Panc1 (cell line): ENCODE measurements around the gene DNAJC5G. TPM values are rescaled to one million over a fixed set of nuclear protein-coding genes. Genes with fewer than 3 reads are reported as not detected.

ENCODE experiments used
- ATAC-seq: fragments of 200-7000 bp; cut with Tn5 transposase; 2 replicates; pipeline ENCODE4 v1.9.1; 2020; ENCODE audit warnings: mild to moderate bottlenecking, moderate library complexity
- BruUV-seq: library from RNA; stranded (reverse); fragments of 400-500 nt; replicated peaks from 2 replicates; lab custom pipeline; 2021; lab: Mats Ljungman, UMichigan
- CTCF ChIA-PET: fragments of 300-600 bp; sonication (Branson Sonifier 250); formaldehyde crosslinking; loops from one replicate; lab custom pipeline; 2022; ENCODE audit warnings: antibody characterized with exemption; lab: Charles Lee
- POLR2A ChIA-PET: fragments of 300-600 bp; sonication (Branson Sonifier 250); formaldehyde crosslinking; loops from one replicate; lab custom pipeline; 2022; ENCODE audit warnings: antibody characterized with exemption; lab: Charles Lee
- DNase-seq: peaks from one replicate; pipeline ENCODE4 v3.0.0-alpha.2; 2010; ENCODE audit warnings: low read depth, low spot score
- H3K27ac ChIP-seq: 2 replicates; pipeline ENCODE4 v1.5.1; 2011; ENCODE audit warnings: mild to moderate bottlenecking, low read length, inconsistent platforms
- H3K27me3 ChIP-seq: fragments of 200-500 bp; sonication (Bioruptor generic); 2 replicates; pipeline ENCODE4 v1.6.0; 2014; ENCODE audit warnings: low read length, inconsistent platforms; ENCODE audit not compliant: control insufficient read depth, insufficient read depth
- H3K36me3 ChIP-seq: fragments of 200-500 bp; sonication (Bioruptor generic); 2 replicates; pipeline ENCODE4 v1.5.1; 2014; ENCODE audit warnings: inconsistent platforms, mild to moderate bottlenecking, low read length, moderate library complexity; ENCODE audit not compliant: control insufficient read depth, insufficient read depth
- H3K4me1 ChIP-seq: 2 replicates; pipeline ENCODE4 v1.5.1; 2011; ENCODE audit warnings: inconsistent platforms, mild to moderate bottlenecking, low read length, moderate library complexity; ENCODE audit not compliant: control insufficient read depth, insufficient read depth
- H3K4me3 ChIP-seq, 2 experiments: 2 replicates each; pipeline ENCODE4 v1.5.1; 2011 to 2012; ENCODE audit warnings: low read depth in 2 of 2, low read length in 2 of 2, mild to moderate bottlenecking in 2 of 2, inconsistent platforms in 1 of 2, moderate library complexity in 1 of 2
- H3K9me3 ChIP-seq: fragments of 200-500 bp; sonication (Bioruptor generic); 2 replicates; pipeline ENCODE4 v1.5.1; 2014; ENCODE audit warnings: low read depth, mild to moderate bottlenecking, inconsistent platforms, low read length, moderate library complexity; ENCODE audit not compliant: control insufficient read depth, insufficient read depth
- CTCF ChIP-seq: fragments of 450-650 bp; IDR thresholded peaks from 2 replicates; pipeline ENCODE4 v1.5.1; 2017; ENCODE audit warnings: mild to moderate bottlenecking
- POLR2AphosphoS5 ChIP-seq: IDR thresholded peaks from 2 replicates; pipeline ENCODE4 v1.6.1; 2012; ENCODE audit warnings: mild to moderate bottlenecking, low read depth, low read length, moderate library complexity
- SIN3A ChIP-seq: IDR thresholded peaks from 2 replicates; pipeline ENCODE4 v1.6.1; 2012; ENCODE audit warnings: low read depth, mild to moderate bottlenecking, low read length, moderate library complexity, borderline replicate concordance; ENCODE audit not compliant: insufficient read depth
- TCF7L2 ChIP-seq: IDR thresholded peaks from 2 replicates; pipeline ENCODE4 v1.6.1; 2011; ENCODE audit warnings: mild to moderate bottlenecking, low read depth, low read length, inconsistent platforms
- in situ Hi-C: cut with HindIII; loops from 2 replicates; pipeline ENCODE4 v1.10.0; 2016; ENCODE audit warnings: low sequenced_read_pairs, low pct_unique_long_range_greater_than_20kb
- intact Hi-C: fragments of 100-400 bp; cut with micrococcal nuclease; formaldehyde crosslinking; loops from one replicate; pipeline ENCODE4 v1.10.0; 2022; ENCODE audit not compliant: unreplicated experiment
- total RNA-seq: library from RNA; stranded (reverse); gene quantifications from one replicate; pipeline ENCODE4 v1.2.1, GENCODE V29; 2021; ENCODE audit not compliant: unreplicated experiment
- TF ChIP-seq, protein P1 (sequence below), 2 experiments: IDR thresholded peaks; 2 replicates each; pipeline ENCODE4 v1.6.1; 2011 to 2012; ENCODE audit warnings: low read depth in 2 of 2, control low read depth in 1 of 2, low read length in 1 of 2, mild to moderate bottlenecking in 1 of 2, moderate library complexity in 1 of 2; ENCODE audit not compliant: insufficient read depth in 1 of 2

Gene DNAJC5G
- total RNA-seq, 1 experiment from 2014 or later, result not detected

DNA sequence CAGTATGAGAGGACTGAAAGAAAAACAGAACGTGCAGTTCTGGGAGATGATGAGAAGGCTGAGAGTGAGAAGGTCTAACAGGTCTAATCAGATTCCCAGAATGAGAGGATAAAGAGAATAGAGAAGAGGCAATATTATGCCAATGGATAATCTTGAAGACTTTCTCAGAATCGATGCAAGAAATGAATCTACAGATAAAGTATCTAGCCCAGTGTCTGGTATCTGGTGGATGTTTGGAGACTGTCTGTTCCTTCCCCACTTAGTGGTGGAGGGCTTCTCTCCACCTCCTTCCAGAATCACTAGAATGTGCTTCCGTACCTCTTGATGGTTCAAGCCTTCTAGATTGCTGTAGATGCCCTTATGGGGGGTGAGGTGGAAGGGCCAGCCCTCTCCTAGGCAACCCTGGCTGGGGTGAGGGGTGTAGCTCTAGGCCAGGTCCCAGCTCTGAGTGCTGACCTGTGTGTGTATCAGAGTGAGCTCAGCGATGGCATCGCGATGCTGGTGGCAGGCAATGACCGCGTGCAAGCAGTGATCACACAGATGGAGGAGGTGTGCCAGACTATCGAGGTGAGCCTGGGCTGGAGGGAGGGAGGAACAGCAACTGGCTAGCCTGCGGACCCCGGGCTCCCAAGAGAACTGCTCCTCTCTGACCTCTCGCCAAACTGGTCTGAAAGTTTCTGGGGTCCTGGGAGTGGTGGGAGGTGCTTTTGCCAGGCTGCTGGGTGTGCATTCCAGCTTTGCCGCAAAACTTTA lies 29.4 kb downstream of the DNAJC5G start:
- H3K36me3 ChIP-seq, result no peaks in the 10 kb centered on the region
- H3K4me1 ChIP-seq, result no peaks in the 10 kb centered on the region
- no peaks in the 10 kb centered on the region for H3K27me3 ChIP-seq
- ChIA-PET CTCF (no interaction called here), POLR2A (no interaction called here)
- H3K9me3 ChIP-seq, result no peaks in the 10 kb centered on the region
- H3K4me3 ChIP-seq, result no peak overlapping the region
- no peak for DNase-seq
- in situ Hi-C loops (no loop called here), intact Hi-C loops (no loop called here)
- ATAC-seq, result no peak
- H3K27ac ChIP-seq, result no peak overlapping the region
- no TSS peak for BruUV-seq
- no peak for TF ChIP-seq POLR2AphosphoS5
- TF ChIP-seq TCF7L2, result no peak
- TF ChIP-seq, protein P1, sequence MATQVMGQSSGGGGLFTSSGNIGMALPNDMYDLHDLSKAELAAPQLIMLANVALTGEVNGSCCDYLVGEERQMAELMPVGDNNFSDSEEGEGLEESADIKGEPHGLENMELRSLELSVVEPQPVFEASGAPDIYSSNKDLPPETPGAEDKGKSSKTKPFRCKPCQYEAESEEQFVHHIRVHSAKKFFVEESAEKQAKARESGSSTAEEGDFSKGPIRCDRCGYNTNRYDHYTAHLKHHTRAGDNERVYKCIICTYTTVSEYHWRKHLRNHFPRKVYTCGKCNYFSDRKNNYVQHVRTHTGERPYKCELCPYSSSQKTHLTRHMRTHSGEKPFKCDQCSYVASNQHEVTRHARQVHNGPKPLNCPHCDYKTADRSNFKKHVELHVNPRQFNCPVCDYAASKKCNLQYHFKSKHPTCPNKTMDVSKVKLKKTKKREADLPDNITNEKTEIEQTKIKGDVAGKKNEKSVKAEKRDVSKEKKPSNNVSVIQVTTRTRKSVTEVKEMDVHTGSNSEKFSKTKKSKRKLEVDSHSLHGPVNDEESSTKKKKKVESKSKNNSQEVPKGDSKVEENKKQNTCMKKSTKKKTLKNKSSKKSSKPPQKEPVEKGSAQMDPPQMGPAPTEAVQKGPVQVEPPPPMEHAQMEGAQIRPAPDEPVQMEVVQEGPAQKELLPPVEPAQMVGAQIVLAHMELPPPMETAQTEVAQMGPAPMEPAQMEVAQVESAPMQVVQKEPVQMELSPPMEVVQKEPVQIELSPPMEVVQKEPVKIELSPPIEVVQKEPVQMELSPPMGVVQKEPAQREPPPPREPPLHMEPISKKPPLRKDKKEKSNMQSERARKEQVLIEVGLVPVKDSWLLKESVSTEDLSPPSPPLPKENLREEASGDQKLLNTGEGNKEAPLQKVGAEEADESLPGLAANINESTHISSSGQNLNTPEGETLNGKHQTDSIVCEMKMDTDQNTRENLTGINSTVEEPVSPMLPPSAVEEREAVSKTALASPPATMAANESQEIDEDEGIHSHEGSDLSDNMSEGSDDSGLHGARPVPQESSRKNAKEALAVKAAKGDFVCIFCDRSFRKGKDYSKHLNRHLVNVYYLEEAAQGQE (IDR thresholded peaks at IDR 0.05; ENCODE audit: insufficient read depth in 1 of 2, low read depth in 2 of 2, low read length in 1 of 2), result no peak
- TF ChIP-seq CTCF, result no peak
- no peak for TF ChIP-seq SIN3A

DNA sequence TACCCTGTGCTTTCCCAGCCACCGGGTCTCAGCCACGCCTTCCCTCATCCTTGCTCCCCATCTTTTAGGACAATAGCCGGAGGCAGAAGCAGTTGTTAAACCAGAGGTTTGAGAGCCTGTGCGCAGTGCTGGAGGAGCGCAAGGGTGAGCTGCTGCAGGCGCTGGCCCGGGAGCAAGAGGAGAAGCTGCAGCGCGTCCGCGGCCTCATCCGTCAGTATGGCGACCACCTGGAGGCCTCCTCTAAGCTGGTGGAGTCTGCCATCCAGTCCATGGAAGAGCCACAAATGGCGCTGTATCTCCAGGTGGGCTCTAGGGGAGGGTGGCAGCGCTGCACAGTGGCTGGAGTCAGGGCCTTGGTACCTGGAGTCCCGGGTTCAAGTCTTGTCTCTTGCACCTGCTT lies 30.3 kb downstream of the DNAJC5G start:
- no peaks in the 10 kb centered on the region for H3K9me3 ChIP-seq
- H3K36me3 ChIP-seq, result no peaks in the 10 kb centered on the region
- H3K4me3 ChIP-seq, result no peak overlapping the region
- no peaks in the 10 kb centered on the region for H3K27me3 ChIP-seq
- BruUV-seq, result no TSS peak
- no peaks in the 10 kb centered on the region for H3K4me1 ChIP-seq
- CTCF ChIA-PET, result no interaction called here
- TF ChIP-seq, protein P1 (IDR thresholded peaks at IDR 0.05; ENCODE audit: insufficient read depth in 1 of 2, low read depth in 2 of 2, low read length in 1 of 2), result no peak
- TF ChIP-seq TCF7L2 (no peak), CTCF (no peak), POLR2AphosphoS5 (no peak), SIN3A (no peak)
- DNase-seq (no peak), ATAC-seq (no peak)
- in situ Hi-C loops (no loop called here), intact Hi-C loops (no loop called here)
- POLR2A ChIA-PET, result no interaction called here
- H3K27ac ChIP-seq, result no peak overlapping the region
